T-helper 22 cell (primary cell): Measurements from ENCODE around the gene DNMBP.
"Not testable (repeated sequence)": the region's sequence is repeated elsewhere in the genome, so short reads cannot be mapped to it uniquely, and the experiment has no call there.

Experiments
- DNase-seq: peaks from one replicate; pipeline ENCODE4 v3.0.0-alpha.2; 2020; ENCODE audit warnings: low read depth

The DNMBP gene

GRCh38 chr10:99984211-99985034 is 25.3 kb downstream of the DNMBP start:
- DNase-seq, result no peak

- DNase-seq, result no peak
Observed at GRCh38 chr10:99983280-99983988, 26.3 kb downstream of the DNMBP start.

GRCh38 chr10:99982728-99983127 is 27.0 kb downstream of the DNMBP start:
- DNase-seq, result no peak

- DNase-seq, result no peak
Observed at GRCh38 chr10:99981581-99982199, 28.1 kb downstream of the DNMBP start.

GRCh38 chr10:99979066-99979685 is 30.6 kb downstream of the DNMBP start:
- DNase-seq, result no peak

GRCh38 chr10:99977916-99978315 is 31.8 kb downstream of the DNMBP start:
- DNase-seq, result no peak

- no peak for DNase-seq
Observed at GRCh38 chr10:99976886-99977665, 32.7 kb downstream of the DNMBP start.

GRCh38 chr10:99975942-99976809 is 33.6 kb downstream of the DNMBP start:
- DNase-seq, result no peak

GRCh38 chr10:99975106-99975829 is 34.5 kb downstream of the DNMBP start:
- DNase-seq, result no peak

- DNase-seq, result no peak
Observed at GRCh38 chr10:99973190-99973589, 36.6 kb downstream of the DNMBP start.

- DNase-seq, result no peak
Observed at GRCh38 chr10:99967961-99968360, 41.8 kb downstream of the DNMBP start.

- no peak for DNase-seq
Observed at GRCh38 chr10:99966306-99966705, 43.4 kb downstream of the DNMBP start.

GRCh38 chr10:99965700-99966099 is 44.0 kb downstream of the DNMBP start:
- DNase-seq, result no peak

- DNase-seq, result no peak
Observed at GRCh38 chr10:99964791-99965190, 45.0 kb downstream of the DNMBP start.

- DNase-seq, result not testable (repeated sequence)
Observed at GRCh38 chr10:99963467-99964165, 46.1 kb downstream of the DNMBP start.

GRCh38 chr10:99958806-99959205 is 50.9 kb downstream of the DNMBP start:
- DNase-seq, result no peak

GRCh38 chr10:99958302-99958701 is 51.4 kb downstream of the DNMBP start:
- DNase-seq, result no peak

- DNase-seq, result not testable (repeated sequence)
Observed at GRCh38 chr10:99953510-99953909, 56.2 kb downstream of the DNMBP start.

GRCh38 chr10:99952799-99953198 is 56.9 kb downstream of the DNMBP start:
- no peak for DNase-seq
